Adrenal gland (tissue), 12 donors: ENCODE data around the gene LAMA1. TPM values are rescaled to one million over a fixed set of nuclear protein-coding genes. Genes with fewer than 3 reads are reported as not detected.

ENCODE experiments used
- DNase-seq, 7 donors: peaks; one replicate each; pipeline ENCODE4 v3.0.0-alpha.2; 2019 to 2020
- H3K27ac ChIP-seq, 5 donors: fragments of 200-600 bp; sonication (generic) in 4 of 5; 1 replicate in 3 of 5; 2 replicates in 2 of 5; pipeline versions ENCODE4 v1.5.1 to v1.8.0; 2016 to 2020; ENCODE audit warnings: mild to moderate bottlenecking in 1 of 5
- H3K27me3 ChIP-seq: fragments of 200-600 bp; 2 replicates; pipeline ENCODE4 v1.8.0; 2021
- H3K36me3 ChIP-seq, 2 donors: fragments of 200-600 bp; replicated peaks in 1 of 2; 1 replicate in 1 of 2; 2 replicates in 1 of 2; pipeline versions ENCODE4 v1.5.1 to v1.8.0; 2018 to 2022
- H3K4me1 ChIP-seq, 2 donors: fragments of 200-600 bp; replicated peaks in 1 of 2; 1 replicate in 1 of 2; 2 replicates in 1 of 2; pipeline versions ENCODE4 v1.5.1 to v1.8.0; 2018 to 2021
- H3K4me3 ChIP-seq, 4 donors: fragments of 200-600 bp; sonication (generic) in 3 of 4; one replicate each; pipeline ENCODE4 v1.5.1; 2016 to 2018
- H3K9me3 ChIP-seq, 3 donors: fragments of 200-600 bp; sonication (generic) in 1 of 3; replicated peaks in 1 of 3; 1 replicate in 2 of 3; 2 replicates in 1 of 3; pipeline versions ENCODE4 v1.5.1 to v1.8.0; 2016 to 2021
- CTCF ChIP-seq, 6 experiments: fragments of 450-650 bp in 4 of 6; fragments of 200-600 bp in 2 of 6; sonication (generic) in 1 of 6; IDR thresholded peaks; 1 replicate in 5 of 6; 2 replicates in 1 of 6; pipeline versions ENCODE4 v1.5.1 to v1.8.0; 2016 to 2021; ENCODE audit warnings: antibody characterized with exemption in 6 of 6, mild to moderate bottlenecking in 2 of 6, moderate library complexity in 1 of 6
- POLR2A ChIP-seq, 2 donors: fragments of 450-650 bp; IDR thresholded peaks; one replicate each; pipeline ENCODE4 v1.6.1; 2017; ENCODE audit warnings: antibody characterized with exemption in 2 of 2, mild to moderate bottlenecking in 2 of 2, moderate library complexity in 1 of 2
- WGBS, 4 donors: extraction: QIAGEN DNeasy Blood & Tissue Kit in 2 of 4; methylation state at CpG; one replicate each; pipeline versions ENCODE4 v1.1.5 to v1.1.7; 2013 to 2017; 5-methylcytosine and 5-hydroxymethylcytosine counted together
- intact Hi-C, 2 donors: fragments of 100-400 bp; cut with DNase I; formaldehyde crosslinking; loops; one replicate each; pipeline versions ENCODE4 v1.14.1 to v1.15.0; 2022 to 2023
- polyA plus RNA-seq, 3 donors: library from polyadenylated mRNA; stranded (reverse); fragments of 200-250 nt in 2 of 3; fragments of 350-450 nt in 1 of 3; fragmentation: Illumina TruSeq in 1 of 3; extraction: RNeasy Lipid Tissue Mini Kit (QIAGEN cat#74804) in 1 of 3; gene quantifications; one replicate each; pipeline ENCODE4 v1.2.3, GENCODE V29; 2013 to 2014
- total RNA-seq, 9 donors: library from RNA; depleted of rRNA in 4 of 9; stranded (reverse); fragments of >200 nt in 4 of 9; fragments of 120-200 nt in 1 of 9; fragmentation: NEBNext Ultra II Directional in 1 of 9; extraction: Animal tissue kit (Norgen Biotek cat#: 25700) in 1 of 9; gene quantifications; one replicate each; pipeline versions ENCODE4 v1.1.0 to v1.2.4, GENCODE V29; 2013 to 2023
- donor health status: healthy with polysubstance abuse.
- donor health status: Bipolar disorder and iron deficiency.
- donor health status: DM: yes; HTN: yes; CAD: no.
- donor health status: DM: no; HTN: no; CAD: no.
- donor health status: DM: no; HTN: no; CAD: no.
- donor health status: DM: yes; HTN: yes; CAD: no.

LAMA1 gene
- total and polyA plus RNA-seq, 12 donors, result 0.07 to 0.55 (median 0.17) TPM

GRCh38 chr18:7105943-7106342 lies 11.7 kb downstream of the LAMA1 start:
- no peak overlapping the region for H3K4me3 ChIP-seq
- intact Hi-C loops, result no loop called here
- H3K27ac ChIP-seq, result no peak overlapping the region
- no peaks in the 10 kb centered on the region for H3K4me1 ChIP-seq
- TF ChIP-seq CTCF (IDR thresholded peaks at IDR 0.05), result no peak
- no peak for TF ChIP-seq POLR2A (IDR thresholded peaks at IDR 0.05)
- 72 to 81% (median 78%) methylated on average over 5 of the region's 5 CpGs for WGBS, 4 donors
- no peaks in the 10 kb centered on the region for H3K9me3 ChIP-seq
- H3K27me3 ChIP-seq, result no peaks in the 10 kb centered on the region
- H3K36me3 ChIP-seq, result no peaks in the 10 kb centered on the region
- DNase-seq, result no peak

DNA sequence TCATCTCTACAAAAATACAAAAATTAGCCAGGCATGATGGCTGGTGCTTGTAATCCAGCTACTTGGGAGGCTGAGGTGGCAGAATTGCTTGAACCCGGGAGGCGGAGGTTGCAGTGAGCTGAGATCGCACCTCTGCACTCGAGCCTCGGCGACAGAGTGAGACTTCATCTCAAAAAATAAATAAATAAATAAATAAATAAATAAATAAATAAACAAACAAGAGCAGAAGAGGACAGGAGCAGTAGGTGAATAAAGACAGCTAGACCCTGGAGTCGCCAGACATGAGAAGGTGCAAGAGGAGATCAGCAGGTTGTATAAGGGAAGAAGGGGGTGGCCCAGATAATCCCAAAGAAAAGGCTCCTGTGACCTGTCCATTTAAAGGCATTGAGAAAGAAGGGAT lies 12.3 kb downstream of the LAMA1 start:
- Histone ChIP-seq H3K4me3 (no peak overlapping the region), H3K4me1 (no peaks in the 10 kb centered on the region), H3K27ac (no peak overlapping the region), H3K36me3 (no peaks in the 10 kb centered on the region), H3K9me3 (no peaks in the 10 kb centered on the region), H3K27me3 (no peaks in the 10 kb centered on the region)
- intact Hi-C loops, result no loop called here
- WGBS, 4 donors, result 80 to 96% (median 89%) methylated on average over 7 of the region's 7 CpGs
- DNase-seq, result no peak
- TF ChIP-seq CTCF (IDR thresholded peaks at IDR 0.05), result no peak
- TF ChIP-seq POLR2A (IDR thresholded peaks at IDR 0.05), result no peak

DNA sequence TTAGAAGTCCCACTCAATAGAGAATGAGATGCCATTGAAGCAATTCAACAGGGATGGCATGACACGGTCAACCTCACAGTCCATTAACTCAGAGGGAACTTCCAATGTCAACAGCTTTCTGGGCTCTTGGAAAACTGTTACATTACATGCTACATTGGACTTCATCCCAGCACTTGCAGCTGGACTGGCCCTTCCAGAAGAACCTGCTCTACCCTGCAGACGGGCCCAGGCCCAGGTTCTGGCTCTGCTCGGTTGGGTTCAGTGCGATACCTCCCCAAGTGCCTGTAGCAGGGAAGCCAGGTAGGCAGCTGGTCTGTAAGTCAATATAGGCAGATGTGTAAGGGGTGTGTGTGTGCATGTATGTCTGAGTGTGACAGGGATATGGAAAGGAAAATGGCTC lies 12.9 kb downstream of the LAMA1 start:
- H3K4me1 ChIP-seq, result no peaks in the 10 kb centered on the region
- no peaks in the 10 kb centered on the region for H3K27me3 ChIP-seq
- no peak overlapping the region for H3K27ac ChIP-seq
- DNase-seq, result no peak
- intact Hi-C loops, result no loop called here
- TF ChIP-seq CTCF (IDR thresholded peaks at IDR 0.05) (no peak), POLR2A (IDR thresholded peaks at IDR 0.05) (no peak)
- H3K9me3 ChIP-seq, result no peaks in the 10 kb centered on the region
- H3K36me3 ChIP-seq, result no peaks in the 10 kb centered on the region
- no peak overlapping the region for H3K4me3 ChIP-seq
- 84 to 95% (median 92%) methylated on average over 3 to 4 of the region's 4 CpGs for WGBS, 4 donors

GRCh38 chr18:7102131-7102530 lies 15.5 kb downstream of the LAMA1 start:
- TF ChIP-seq POLR2A (IDR thresholded peaks at IDR 0.05), result no peak
- TF ChIP-seq CTCF (IDR thresholded peaks at IDR 0.05), result no peak
- no peaks in the 10 kb centered on the region for H3K9me3 ChIP-seq
- WGBS, 4 donors, result 49 to 59% (median 51%) methylated on average over 2 of the region's 2 CpGs
- no peak overlapping the region for H3K4me3 ChIP-seq
- DNase-seq, result no peak
- H3K27ac ChIP-seq, result no peak overlapping the region
- intact Hi-C loops, result no loop called here
- H3K36me3 ChIP-seq, result no peaks in the 10 kb centered on the region
- no peaks in the 10 kb centered on the region for H3K27me3 ChIP-seq
- H3K4me1 ChIP-seq, result no peaks in the 10 kb centered on the region
